Osteoblast (primary cell): ENCODE measurements around the gene ARHGAP21. TPM values are rescaled to one million over a fixed set of nuclear protein-coding genes. Genes with fewer than 3 reads are reported as not detected.

Source experiments
- DNase-seq: peaks from one replicate; pipeline ENCODE4 v3.0.0; 2011; ENCODE audit warnings: low spot score, mixed read lengths; ENCODE audit not compliant: insufficient read length; ENCODE audit errors: missing footprints
- H2AFZ ChIP-seq: 2 replicates; pipeline ENCODE4 v1.6.0; 2011; ENCODE audit warnings: mild to moderate bottlenecking, low read length
- H3K27ac ChIP-seq: 2 replicates; pipeline ENCODE4 v1.5.1; 2011; ENCODE audit warnings: mild to moderate bottlenecking, low read depth, low read length, moderate library complexity
- H3K27me3 ChIP-seq: 2 replicates; pipeline ENCODE4 v1.6.0; 2012; ENCODE audit warnings: mild to moderate bottlenecking, control low read depth, inconsistent platforms, low read length, moderate library complexity; ENCODE audit not compliant: insufficient read depth
- H3K36me3 ChIP-seq: 2 replicates; pipeline ENCODE4 v1.5.1; 2011; ENCODE audit warnings: mild to moderate bottlenecking, low read length, control low read depth, moderate library complexity; ENCODE audit not compliant: insufficient read depth
- H3K4me1 ChIP-seq: 2 replicates; pipeline ENCODE4 v1.5.1; 2011; ENCODE audit warnings: mild to moderate bottlenecking, low read length, control low read depth, moderate library complexity; ENCODE audit not compliant: insufficient read depth
- H3K4me2 ChIP-seq: 2 replicates; pipeline ENCODE4 v1.6.0; 2011; ENCODE audit warnings: mild to moderate bottlenecking, low read length; ENCODE audit not compliant: insufficient read depth
- H3K4me3 ChIP-seq: fragments of 200-600 bp; sonication (generic); 3 replicates; pipeline ENCODE4 v1.5.1; 2012; ENCODE audit warnings: mild to moderate bottlenecking, low read length, inconsistent platforms; ENCODE audit not compliant: insufficient read depth
- H3K79me2 ChIP-seq: 2 replicates; pipeline ENCODE4 v1.6.0; 2012; ENCODE audit warnings: mild to moderate bottlenecking, low read length, control low read depth, inconsistent platforms; ENCODE audit not compliant: insufficient read depth
- H3K9me3 ChIP-seq: 2 replicates; pipeline ENCODE4 v1.5.1; 2011; ENCODE audit warnings: low read depth, low read length, control low read depth
- H4K20me1 ChIP-seq: 2 replicates; pipeline ENCODE4 v1.6.0; 2012; ENCODE audit warnings: mild to moderate bottlenecking, low read length, control low read depth; ENCODE audit not compliant: insufficient read depth
- CTCF ChIP-seq: IDR thresholded peaks from 2 replicates; pipeline ENCODE4 v1.5.1; 2011; ENCODE audit warnings: mild to moderate bottlenecking, low read depth, low read length, moderate library complexity; ENCODE audit errors: extremely low read depth
- total RNA-seq: library from RNA; depleted of rRNA; stranded (reverse); fragments of >200 nt; gene quantifications from 2 replicates; pipeline ENCODE4 v1.2.3, GENCODE V29; 2012

Gene ARHGAP21
- total RNA-seq, 1 donor = 140 TPM

GRCh38 chr10:24715246-24715769 lies 8.4 kb downstream of the ARHGAP21 start:
- Histone ChIP-seq H3K79me2 (peaks cover 99% of the 10 kb centered on the region), H2AFZ (no peak overlapping the region), H3K4me2 (no peak overlapping the region), H3K4me3 (no peak overlapping the region), H4K20me1 (peaks cover 31% of the 10 kb centered on the region), H3K27ac (no peak overlapping the region), H3K27me3 (no peaks in the 10 kb centered on the region), H3K9me3 (no peaks in the 10 kb centered on the region), H3K36me3 (no peaks in the 10 kb centered on the region), H3K4me1 (peaks cover 24% of the 10 kb centered on the region)
- TF ChIP-seq CTCF = no peak
- DNase-seq = no peak

GRCh38 chr10:24713086-24713485 lies 10.6 kb downstream of the ARHGAP21 start:
- Histone ChIP-seq H3K27me3 (no peaks in the 10 kb centered on the region), H3K4me1 (peaks cover 5% of the 10 kb centered on the region), H4K20me1 (peaks cover 25% of the 10 kb centered on the region), H3K9me3 (no peaks in the 10 kb centered on the region), H3K36me3 (no peaks in the 10 kb centered on the region), H3K27ac (no peak overlapping the region), H3K4me3 (no peak overlapping the region), H2AFZ (no peak overlapping the region), H3K79me2 (peaks cover 99% of the 10 kb centered on the region), H3K4me2 (no peak overlapping the region)
- TF ChIP-seq CTCF = no peak
- no peak for DNase-seq

GRCh38 chr10:24711465-24711864 lies 12.2 kb downstream of the ARHGAP21 start:
- Histone ChIP-seq H2AFZ (no peak overlapping the region), H3K4me2 (no peak overlapping the region), H3K79me2 (peaks cover 96% of the 10 kb centered on the region), H3K4me3 (no peak overlapping the region), H3K4me1 (peaks cover 18% of the 10 kb centered on the region), H3K36me3 (no peaks in the 10 kb centered on the region), H3K27ac (no peak overlapping the region), H3K9me3 (no peaks in the 10 kb centered on the region), H4K20me1 (peaks cover 18% of the 10 kb centered on the region), H3K27me3 (no peaks in the 10 kb centered on the region)
- TF ChIP-seq CTCF = no peak
- no peak for DNase-seq

- H3K36me3 ChIP-seq = no peaks in the 10 kb centered on the region
- TF ChIP-seq CTCF = no peak
- H3K4me1 ChIP-seq = peaks cover 34% of the 10 kb centered on the region
- no peak overlapping the region for H2AFZ ChIP-seq
- H3K27me3 ChIP-seq = no peaks in the 10 kb centered on the region
- peaks cover 92% of the 10 kb centered on the region for H3K79me2 ChIP-seq
- H3K9me3 ChIP-seq = no peaks in the 10 kb centered on the region
- DNase-seq = no peak
- H3K4me2 ChIP-seq = no peak overlapping the region
- H3K4me3 ChIP-seq = no peak overlapping the region
- peak overlapping the region; percentile 82 for H3K27ac ChIP-seq
- H4K20me1 ChIP-seq = peaks cover 21% of the 10 kb centered on the region
These were observed 15.6 kb downstream of the ARHGAP21 start for GRCh38 chr10:24708081-24708480.
